ENCODE data around the gene TRIM17. TPM values are rescaled to one million over a fixed set of nuclear protein-coding genes. Genes with fewer than 3 reads are reported as not detected.

The TRIM17 gene
- total RNA-seq, 1 experiment from 2014 or later = not detected

DNA sequence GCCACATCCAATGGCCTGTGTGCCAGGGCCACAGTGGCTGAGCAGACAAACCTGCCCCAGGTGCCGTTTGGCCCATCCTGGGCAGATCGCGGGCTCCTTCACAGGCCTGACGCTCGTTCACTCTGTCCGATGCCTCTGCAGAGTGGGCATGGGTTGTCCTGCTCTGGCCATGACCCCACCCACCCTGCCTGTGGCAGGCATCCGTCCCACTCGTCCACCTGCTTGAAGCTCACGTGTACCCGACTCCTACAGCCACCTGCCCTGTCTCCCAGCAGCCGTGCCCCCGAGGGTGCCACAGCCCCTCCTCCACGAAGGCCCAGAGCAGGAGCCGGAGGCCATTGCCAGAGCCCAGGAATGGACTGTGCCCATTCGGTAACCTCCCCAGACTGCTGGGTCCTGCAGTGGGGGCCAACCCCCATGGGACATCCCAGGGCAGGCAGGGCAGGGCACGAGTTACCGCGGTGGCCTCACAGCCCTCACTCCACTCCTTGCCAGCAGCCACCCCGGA lies 51.9 kb downstream of the TRIM17 start (continued):
- TF ChIP-seq, protein P1, sequence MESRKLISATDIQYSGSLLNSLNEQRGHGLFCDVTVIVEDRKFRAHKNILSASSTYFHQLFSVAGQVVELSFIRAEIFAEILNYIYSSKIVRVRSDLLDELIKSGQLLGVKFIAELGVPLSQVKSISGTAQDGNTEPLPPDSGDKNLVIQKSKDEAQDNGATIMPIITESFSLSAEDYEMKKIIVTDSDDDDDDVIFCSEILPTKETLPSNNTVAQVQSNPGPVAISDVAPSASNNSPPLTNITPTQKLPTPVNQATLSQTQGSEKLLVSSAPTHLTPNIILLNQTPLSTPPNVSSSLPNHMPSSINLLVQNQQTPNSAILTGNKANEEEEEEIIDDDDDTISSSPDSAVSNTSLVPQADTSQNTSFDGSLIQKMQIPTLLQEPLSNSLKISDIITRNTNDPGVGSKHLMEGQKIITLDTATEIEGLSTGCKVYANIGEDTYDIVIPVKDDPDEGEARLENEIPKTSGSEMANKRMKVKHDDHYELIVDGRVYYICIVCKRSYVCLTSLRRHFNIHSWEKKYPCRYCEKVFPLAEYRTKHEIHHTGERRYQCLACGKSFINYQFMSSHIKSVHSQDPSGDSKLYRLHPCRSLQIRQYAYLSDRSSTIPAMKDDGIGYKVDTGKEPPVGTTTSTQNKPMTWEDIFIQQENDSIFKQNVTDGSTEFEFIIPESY (IDR thresholded peaks at IDR 0.05; ENCODE audit: extremely low read depth, insufficient replicate concordance, low read length) = no peak
- TF ChIP-seq RAD21 (IDR thresholded peaks at IDR 0.05; ENCODE audit: low read depth) (no peak), JUND (IDR thresholded peaks at IDR 0.05) (no peak)
- TF ChIP-seq, protein P2, sequence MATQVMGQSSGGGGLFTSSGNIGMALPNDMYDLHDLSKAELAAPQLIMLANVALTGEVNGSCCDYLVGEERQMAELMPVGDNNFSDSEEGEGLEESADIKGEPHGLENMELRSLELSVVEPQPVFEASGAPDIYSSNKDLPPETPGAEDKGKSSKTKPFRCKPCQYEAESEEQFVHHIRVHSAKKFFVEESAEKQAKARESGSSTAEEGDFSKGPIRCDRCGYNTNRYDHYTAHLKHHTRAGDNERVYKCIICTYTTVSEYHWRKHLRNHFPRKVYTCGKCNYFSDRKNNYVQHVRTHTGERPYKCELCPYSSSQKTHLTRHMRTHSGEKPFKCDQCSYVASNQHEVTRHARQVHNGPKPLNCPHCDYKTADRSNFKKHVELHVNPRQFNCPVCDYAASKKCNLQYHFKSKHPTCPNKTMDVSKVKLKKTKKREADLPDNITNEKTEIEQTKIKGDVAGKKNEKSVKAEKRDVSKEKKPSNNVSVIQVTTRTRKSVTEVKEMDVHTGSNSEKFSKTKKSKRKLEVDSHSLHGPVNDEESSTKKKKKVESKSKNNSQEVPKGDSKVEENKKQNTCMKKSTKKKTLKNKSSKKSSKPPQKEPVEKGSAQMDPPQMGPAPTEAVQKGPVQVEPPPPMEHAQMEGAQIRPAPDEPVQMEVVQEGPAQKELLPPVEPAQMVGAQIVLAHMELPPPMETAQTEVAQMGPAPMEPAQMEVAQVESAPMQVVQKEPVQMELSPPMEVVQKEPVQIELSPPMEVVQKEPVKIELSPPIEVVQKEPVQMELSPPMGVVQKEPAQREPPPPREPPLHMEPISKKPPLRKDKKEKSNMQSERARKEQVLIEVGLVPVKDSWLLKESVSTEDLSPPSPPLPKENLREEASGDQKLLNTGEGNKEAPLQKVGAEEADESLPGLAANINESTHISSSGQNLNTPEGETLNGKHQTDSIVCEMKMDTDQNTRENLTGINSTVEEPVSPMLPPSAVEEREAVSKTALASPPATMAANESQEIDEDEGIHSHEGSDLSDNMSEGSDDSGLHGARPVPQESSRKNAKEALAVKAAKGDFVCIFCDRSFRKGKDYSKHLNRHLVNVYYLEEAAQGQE (IDR thresholded peaks at IDR 0.05; ENCODE audit: low read depth) = no peak

DNA sequence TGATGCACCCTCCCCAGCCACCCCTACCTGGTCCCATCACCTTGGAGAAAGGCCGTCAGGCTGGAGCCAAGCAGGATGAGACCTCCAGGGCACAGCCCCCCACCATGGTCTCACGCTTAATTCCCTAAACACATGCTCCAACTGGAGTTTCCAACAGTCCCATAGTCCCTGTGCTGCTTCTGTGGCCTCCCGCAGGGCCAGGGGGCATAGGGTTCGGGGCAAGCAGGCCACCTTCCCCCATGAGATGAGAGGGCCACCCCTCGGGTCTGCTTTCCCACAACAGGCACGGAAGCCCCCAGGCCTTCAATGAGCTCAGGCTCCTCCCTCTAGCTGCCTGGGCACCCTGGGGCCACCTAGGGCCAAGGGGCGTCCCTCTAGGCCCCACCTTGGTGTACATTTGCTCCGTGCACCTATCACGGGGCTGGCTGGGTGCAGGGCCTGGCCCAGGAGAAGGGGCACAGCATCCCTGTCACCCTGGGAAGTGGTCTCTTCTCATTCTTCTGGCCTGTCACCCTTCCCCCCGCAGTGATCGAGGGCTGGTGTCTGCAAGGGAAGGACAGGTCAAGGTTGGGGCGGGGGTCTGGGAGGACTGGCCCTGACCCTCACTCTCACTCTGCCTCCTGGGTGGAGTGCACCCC lies 52.5 kb downstream of the TRIM17 start:
- no TSS peak for BruUV-seq (replicated peaks)
- Histone ChIP-seq H3K79me2 (ENCODE audit: insufficient read depth, low read length) (no peaks in the 10 kb centered on the region), H3K36me3 (ENCODE audit: control insufficient read depth in 1 of 2, insufficient read depth in 2 of 2, low read length in 2 of 2) (no peaks in the 10 kb centered on the region), H3K4me1 (ENCODE audit: control insufficient read depth in 1 of 2, insufficient read depth in 2 of 2, low read length in 2 of 2) (peaks cover 0 to 12% of the 10 kb centered on the region in 2 experiments; a peak in 3 of 4 replicates), H3K9ac (ENCODE audit: low read length) (no peak overlapping the region), H3K9me2 (ENCODE audit: insufficient read depth) (no peaks in the 10 kb centered on the region), H3K27me3 (ENCODE audit: insufficient read depth, low read length) (no peaks in the 10 kb centered on the region), H3K4me3 (replicated peaks in 1 of 2; ENCODE audit: low read depth in 1 of 2, low read length in 2 of 2) (no peak overlapping the region), H3K27ac (ENCODE audit: low read depth, low read length) (no peak overlapping the region), H4K20me1 (ENCODE audit: insufficient read depth) (no peaks in the 10 kb centered on the region), H2AFZ (ENCODE audit: low read depth, low read length, poor library complexity, severe bottlenecking) (no peak overlapping the region), H3K4me2 (ENCODE audit: low read length) (no peak overlapping the region), H3K9me3 (ENCODE audit: control insufficient read depth in 1 of 2, insufficient read depth in 1 of 2, low read depth in 1 of 2, low read length in 2 of 2) (no peaks in the 10 kb centered on the region)
- CTCF ChIA-PET = no interaction called here
- DNase-seq (ENCODE audit: low read depth, low spot score) = no peak
- ATAC-seq = no peak
- POLR2A ChIA-PET = no interaction called here
- intact Hi-C loops (cut with micrococcal nuclease) = no loop called here
- no peak for TF ChIP-seq SRF (IDR thresholded peaks at IDR 0.05; ENCODE audit: low read depth)
- RAD21 ChIA-PET (ENCODE audit: low non-redundant PET in 1 of 2, low total read pairs in 2 of 2, uncharacterized antibody in 2 of 2, unreplicated experiment in 2 of 2) = no interaction called here

Data from HCT116 (cell line).